Measurements from ENCODE around the gene QSER1. TPM values are rescaled to one million over a fixed set of nuclear protein-coding genes. Genes with fewer than 3 reads are reported as not detected.

QSER1 gene
- total and polyA plus RNA-seq, 12 donors, result 2.5 to 23.8 (median 19.2) TPM

GRCh38 chr11:32890843-32891656 is 1.6 kb upstream of the QSER1 start:
- ATAC-seq, result no peak
- peak overlapping the region in 1 of 10 donors; percentile 99 for H3K4me3 ChIP-seq
- DNase-seq, result no peak

GRCh38 chr11:32891657-32892354 is 805 bp upstream of the QSER1 start:
- TF ChIP-seq CTCF (IDR thresholded peaks at IDR 0.05), result no peak
- ATAC-seq, result peak in 4 of 8 donors; percentile 4 to 16 (median 8)
- Histone ChIP-seq H3K27ac (peak overlapping the region; percentile 88 to 98 (median 95)), H3K36me3 (no peaks in the 10 kb centered on the region), H3K4me3 (peak overlapping the region; percentile 81 to 99 (median 92)), H3K4me1 (peaks cover 2 to 34% (median 19%) of the 10 kb centered on the region in 9 donors), H3K9me3 (no peaks in the 10 kb centered on the region), H3K27me3 (no peaks in the 10 kb centered on the region)
- DNase-seq, result peak in 1 of 2 donors; percentile 12
- intact Hi-C loops (cut with DNase I), result loop anchor here in 3 of 10 donors (5.0 to 10.0 kb wide), 2 partner anchors 145 to 153 kb away; partner anchors contain the start of gene TCP11L1 (in 1 of the 3)
- 23 to 28% methylated on average over 10 of the region's 10 CpGs for WGBS, 2 donors

More at GRCh38 chr11:32890843-32891656, 1.6 kb upstream of the QSER1 start:
- no peak for TF ChIP-seq CTCF (IDR thresholded peaks at IDR 0.05)
- no peaks in the 10 kb centered on the region for H3K36me3 ChIP-seq
- WGBS, 2 donors, result 81 to 83% methylated on average over 11 of the region's 11 CpGs
- no peak overlapping the region for H3K27ac ChIP-seq
- H3K9me3 ChIP-seq, result no peaks in the 10 kb centered on the region
- intact Hi-C loops (cut with DNase I), result loop anchor here in 3 of 10 donors (5.0 to 10.0 kb wide), 2 partner anchors 146 to 154 kb away; partner anchors contain the start of gene TCP11L1 (in 1 of the 3)
- no peaks in the 10 kb centered on the region for H3K27me3 ChIP-seq
- peaks cover 2 to 34% (median 19%) of the 10 kb centered on the region in 9 donors for H3K4me1 ChIP-seq

- DNase-seq (no peak), ATAC-seq (no peak)
- no peak for TF ChIP-seq CTCF (IDR thresholded peaks at IDR 0.05)
- no peaks in the 10 kb centered on the region for H3K36me3 ChIP-seq
- H3K27ac ChIP-seq, result peak overlapping the region; percentile 88 to 98 (median 95)
- WGBS, 2 donors, result 0 to 1% methylated on average over 10 to 30 of the region's 32 CpGs
- no peaks in the 10 kb centered on the region for H3K9me3 ChIP-seq
- intact Hi-C loops (cut with DNase I), result loop anchor here in 3 of 10 donors (5.0 to 10.0 kb wide), 2 partner anchors 144 to 152 kb away; partner anchors contain the start of gene TCP11L1 (in 1 of the 3)
- peaks cover 2 to 34% (median 19%) of the 10 kb centered on the region in 9 donors for H3K4me1 ChIP-seq
- H3K4me3 ChIP-seq, result peak overlapping the region; percentile 84 to 99 (median 94)
- H3K27me3 ChIP-seq, result no peaks in the 10 kb centered on the region
These were observed 407 bp downstream of the QSER1 start for GRCh38 chr11:32893093-32893342.
